ENCODE measurements around the gene CLMN.

The CLMN gene

DNA sequence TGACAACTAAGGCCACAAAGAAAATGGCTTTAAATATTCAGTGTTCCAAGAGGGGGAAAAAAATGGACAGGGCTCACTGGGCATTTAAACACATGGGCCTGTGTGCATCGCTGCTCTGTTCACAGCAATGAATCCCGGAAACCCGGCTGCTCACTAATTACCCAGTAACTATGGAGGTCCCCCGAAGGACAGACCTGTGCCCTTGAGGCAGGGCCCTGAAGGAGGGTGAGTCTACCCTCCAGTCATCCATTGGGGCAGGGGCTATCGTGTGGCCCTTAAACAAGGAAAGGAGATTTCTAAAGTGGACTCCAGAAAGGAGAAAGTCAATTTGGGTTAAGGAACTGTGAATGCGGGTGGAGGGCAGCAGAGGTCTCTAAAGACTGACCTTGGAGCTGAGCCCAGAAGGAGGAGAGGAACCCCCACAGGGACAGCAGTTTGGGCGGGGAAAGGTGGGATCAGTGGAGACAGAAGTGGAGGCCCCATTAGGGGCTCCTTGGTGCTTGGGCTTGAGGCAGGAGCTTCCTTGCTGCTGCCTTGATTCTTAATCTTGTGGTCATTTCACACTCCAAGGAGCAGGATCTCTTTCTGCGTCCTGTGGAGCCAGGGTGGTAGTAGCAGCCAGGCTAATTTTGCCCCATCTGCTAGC is 1.4 kb upstream of the CLMN start:
- DNase-seq, result no peak

DNA sequence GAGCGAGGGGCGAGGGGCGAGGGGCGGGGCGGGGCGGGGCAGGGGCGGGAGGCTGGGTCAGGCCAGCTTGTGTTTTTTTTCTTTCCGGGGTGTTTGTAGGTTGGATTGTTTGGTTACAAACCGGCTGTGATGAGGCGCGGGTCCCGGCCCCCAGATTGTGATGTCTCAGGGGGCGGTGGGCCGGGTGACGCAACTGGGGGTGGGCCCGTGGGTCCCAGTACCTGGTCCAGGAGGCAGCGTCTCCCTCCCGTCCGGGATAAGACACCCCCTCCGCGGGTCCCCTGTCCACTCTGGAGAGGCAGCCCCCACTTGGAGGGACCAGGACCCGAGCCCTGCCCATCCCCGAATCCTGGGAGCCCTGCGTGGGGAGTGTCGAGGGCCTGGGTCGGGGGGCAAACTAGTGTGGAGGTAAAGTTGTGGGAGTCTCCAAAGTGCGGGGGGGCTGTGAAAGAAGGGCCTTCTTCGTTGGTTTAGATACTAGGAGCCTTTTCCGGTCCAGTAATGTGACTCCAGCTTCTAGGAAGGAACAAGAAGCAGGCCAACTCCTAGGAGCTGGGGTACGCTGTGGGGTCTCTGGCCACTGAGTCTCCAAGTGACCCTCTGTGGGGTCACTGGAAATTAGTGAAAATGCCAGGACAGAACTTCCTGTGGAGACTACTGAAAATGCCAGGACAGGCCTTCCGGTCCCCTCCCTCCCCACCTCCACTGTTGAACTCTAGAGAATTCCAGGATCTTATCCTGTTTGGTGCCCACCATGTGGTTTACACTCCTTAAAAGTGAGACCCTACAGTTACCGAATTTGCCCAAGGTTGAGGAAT is 579 bp upstream of the CLMN start:
- no peak for DNase-seq

DNA sequence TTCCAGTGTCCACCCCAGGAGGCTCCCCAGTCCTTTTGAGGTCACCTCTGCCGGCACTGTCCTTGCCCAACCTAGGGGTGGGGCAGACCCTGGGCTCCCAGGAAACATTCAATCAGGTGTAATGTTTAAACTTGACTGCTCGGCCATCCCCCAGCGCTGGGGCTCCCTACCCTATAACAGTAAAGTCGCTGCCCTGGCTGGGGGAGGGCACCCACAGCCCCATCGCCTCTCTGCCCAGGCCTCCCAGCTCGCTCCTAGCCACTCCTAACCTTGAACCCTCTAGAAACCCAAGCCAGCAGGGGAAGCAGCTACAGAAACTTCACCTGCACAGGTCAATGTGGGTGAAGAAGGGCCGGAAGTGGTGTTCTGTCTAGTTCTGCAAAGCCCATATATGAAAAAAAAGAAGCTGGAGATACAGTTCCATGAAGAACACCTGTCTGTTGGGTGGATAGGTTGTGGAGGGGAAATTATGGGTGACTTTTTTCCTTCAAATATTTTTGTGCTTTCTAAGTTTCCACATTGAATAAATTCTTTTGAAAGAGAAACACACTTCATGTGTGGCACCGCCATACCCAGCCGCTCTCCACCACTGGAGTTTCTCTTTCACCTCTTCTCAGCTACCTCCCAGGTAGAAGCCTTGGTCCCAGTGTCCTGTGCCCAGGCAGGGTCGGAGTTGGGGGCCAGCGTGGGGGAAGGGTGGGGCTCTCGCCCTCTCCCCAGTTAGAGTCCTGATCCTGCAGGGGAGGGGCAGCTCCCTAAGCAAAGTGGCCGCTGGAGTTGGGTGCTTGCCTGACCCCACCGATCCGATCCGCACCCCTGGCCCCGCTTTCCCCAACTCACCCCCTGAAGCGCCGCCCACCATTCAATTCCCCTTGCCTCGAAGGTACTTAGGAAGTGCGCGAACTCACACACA is 1.1 kb downstream of the CLMN start:
- DNase-seq, result no peak

GRCh38 chr14:95317817-95318343 is 1.8 kb downstream of the CLMN start:
- DNase-seq, result no peak

- DNase-seq, result no peak
Measured at GRCh38 chr14:95316821-95317220, 2.9 kb downstream of the CLMN start.

DNA sequence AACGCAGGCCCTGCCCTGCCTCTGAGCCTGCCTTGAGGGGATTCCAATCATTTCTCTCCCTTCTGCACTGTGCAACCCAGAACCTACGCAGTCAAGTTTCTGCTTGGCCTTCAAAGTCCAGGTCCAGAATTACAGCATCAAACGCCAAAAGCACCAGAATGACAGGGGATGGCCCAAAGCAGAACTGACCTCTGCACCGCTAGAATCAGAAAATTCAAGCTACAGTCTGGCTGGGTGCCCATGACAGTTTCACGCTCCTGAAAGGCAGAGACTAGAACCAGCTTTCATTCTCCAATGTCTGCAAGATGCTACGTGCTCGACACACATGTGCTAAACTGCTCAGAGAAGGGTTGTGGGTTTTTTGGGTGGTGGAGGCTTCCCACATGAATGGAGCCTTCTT is 4.1 kb downstream of the CLMN start:
- no peak for DNase-seq

DNA sequence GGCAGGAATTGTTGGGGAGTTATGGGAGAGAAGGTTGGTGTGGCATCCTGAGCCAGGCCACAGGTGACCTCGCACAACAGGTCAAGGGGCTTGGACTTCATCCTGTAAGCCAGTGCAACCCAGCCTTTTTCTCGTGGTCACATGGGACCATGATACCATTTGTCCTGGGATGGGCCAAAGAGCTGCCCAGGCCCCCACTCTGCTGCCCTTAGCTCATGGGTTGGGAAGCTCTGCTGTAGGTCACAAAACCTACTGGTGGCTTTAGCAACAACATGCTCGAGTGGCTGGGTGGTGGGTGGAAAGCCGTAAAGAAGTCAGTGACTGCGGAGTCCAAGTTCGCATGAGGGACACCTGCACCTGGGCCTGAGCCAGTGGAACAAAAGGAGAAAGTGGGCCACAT is 4.6 kb downstream of the CLMN start:
- DNase-seq, result no peak

DNA sequence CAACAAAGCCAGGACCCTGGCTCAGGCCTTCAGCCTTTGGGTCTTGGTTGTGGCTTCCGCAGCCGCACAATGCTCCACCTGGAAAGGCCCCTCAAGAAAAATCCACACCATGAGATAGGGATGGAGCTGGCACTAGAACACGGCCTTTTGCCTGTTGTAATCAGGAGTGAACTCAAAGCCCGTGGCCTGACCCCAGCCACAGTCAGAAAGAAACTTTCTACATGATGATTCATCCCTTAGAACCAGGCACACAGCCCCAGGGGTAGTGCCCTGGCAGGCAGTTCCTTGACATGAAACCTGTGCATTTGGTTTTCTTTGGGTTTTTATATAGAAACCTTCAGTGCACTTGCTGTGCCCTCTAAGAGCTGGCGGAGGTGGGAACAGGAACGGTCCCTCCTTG is 5.1 kb downstream of the CLMN start:
- DNase-seq, result peak; percentile 20

DNA sequence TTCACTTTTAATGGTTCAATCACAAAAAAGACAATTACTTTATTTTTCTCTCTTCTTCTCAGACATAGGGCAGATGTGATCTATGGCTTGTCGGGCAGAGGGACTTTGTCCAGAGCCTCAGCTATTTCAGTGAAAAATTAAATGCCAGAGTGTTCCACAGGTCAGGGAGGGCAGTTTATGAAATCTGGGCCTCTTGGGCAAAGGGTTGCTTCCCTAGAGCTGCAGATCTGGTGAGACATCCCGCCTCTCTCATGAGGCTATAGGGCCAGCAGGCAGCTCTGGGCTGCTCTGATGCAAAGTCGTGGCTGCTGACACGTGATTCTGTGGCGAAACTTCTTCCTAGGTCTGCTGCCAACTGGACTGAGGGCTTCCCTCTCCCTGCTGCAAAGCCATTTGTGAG is 6.0 kb downstream of the CLMN start:
- peak; percentile 70 for DNase-seq

DNA sequence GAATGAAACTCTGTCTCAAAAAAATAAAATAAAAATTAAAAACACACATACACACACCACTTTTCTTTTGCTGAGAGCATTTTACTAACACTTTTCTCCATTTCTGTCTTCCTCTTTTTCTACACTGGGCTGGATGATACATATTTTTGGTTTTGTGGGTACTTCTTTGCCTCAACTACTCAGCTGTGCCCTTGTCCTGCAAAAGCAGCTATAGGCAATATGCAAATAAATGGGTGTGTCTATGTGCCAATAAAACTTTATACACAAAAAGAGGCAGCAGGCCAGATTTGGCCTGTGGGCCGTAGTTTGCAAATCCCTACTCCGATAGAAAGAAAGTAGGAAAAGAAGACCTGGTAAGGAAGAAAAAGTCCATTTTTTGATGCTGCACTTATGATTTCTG is 6.5 kb downstream of the CLMN start:
- DNase-seq, result no peak

GRCh38 chr14:95312311-95312710 is 7.4 kb downstream of the CLMN start:
- DNase-seq, result no peak

GRCh38 chr14:95311752-95312151 is 8.0 kb downstream of the CLMN start:
- peak; percentile 49 for DNase-seq

GRCh38 chr14:95310635-95311380 is 8.9 kb downstream of the CLMN start:
- DNase-seq, result no peak

GRCh38 chr14:95309261-95310051 is 10.3 kb downstream of the CLMN start:
- no peak for DNase-seq

- no peak for DNase-seq
Measured at GRCh38 chr14:95308073-95308472, 11.6 kb downstream of the CLMN start.

DNA sequence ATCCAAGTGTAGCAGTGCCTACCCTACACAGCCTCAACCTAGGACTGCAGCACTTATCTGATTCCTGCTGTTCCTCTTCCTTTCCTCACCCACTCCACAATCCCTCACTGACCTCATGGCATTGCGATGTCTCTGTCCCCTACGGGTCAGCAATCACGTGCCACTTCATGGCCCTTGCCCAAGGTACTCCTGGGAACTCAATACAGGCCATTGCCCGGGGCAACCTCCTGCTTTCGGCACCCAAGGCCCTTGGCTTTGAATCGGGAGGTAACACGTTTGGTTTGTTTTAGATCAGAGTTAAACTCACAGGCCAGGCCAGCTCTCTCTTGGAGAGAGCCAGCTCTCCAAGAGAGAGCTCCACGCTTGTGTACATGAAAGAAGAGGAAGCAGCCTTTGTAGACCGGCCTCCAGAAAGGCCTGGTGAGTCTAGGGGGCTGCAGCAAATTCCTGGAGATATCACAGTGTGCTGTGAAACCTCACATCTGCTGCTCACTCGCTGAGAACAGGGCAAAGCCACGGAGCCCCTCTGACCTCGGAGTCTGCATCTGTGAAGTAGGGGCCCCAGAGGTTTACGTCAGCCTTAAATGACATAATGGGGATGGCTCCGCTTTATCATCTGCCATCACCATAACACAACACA is 12.2 kb downstream of the CLMN start:
- DNase-seq, result no peak

DNA sequence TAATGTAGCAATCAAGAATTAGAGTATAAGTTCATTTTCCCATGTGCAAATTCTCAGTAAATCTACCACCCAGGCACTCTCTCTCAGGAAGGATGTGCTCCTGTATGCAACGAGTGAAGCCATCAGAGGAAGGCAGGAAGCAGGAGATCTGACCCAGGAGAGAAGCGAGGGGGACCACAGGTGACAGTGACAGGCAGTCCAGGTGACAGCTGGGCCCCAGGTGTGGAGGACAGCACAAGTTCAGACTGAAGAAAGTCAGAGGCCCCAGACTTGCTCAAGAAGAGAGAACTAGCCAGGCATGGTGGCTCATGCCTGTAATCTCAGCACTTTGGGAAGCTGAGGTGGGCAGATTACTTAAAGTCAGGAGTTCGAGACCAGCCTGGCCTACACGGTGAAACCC is 13.8 kb downstream of the CLMN start:
- no peak for DNase-seq

GRCh38 chr14:95305145-95305544 is 14.6 kb downstream of the CLMN start:
- DNase-seq, result no peak

DNA sequence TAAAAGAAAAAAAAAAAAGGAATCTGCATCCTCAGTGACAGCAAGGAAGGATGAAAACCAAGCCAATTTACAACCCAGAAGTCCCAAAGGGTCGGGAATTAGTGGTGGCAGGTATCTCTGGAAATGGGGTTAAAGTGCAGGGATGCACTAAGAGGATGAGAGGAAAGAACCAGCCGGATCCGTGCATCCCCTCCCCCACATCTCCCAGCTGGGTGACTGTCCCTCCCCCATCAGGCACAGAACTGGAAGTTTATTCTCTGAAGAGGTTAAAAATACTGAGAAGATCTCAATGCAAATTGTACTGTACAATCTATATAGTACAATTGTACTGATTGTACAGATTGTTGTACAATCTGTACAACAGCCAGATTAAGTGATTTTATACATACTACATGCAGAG is 15.4 kb downstream of the CLMN start:
- no peak for DNase-seq

DNA sequence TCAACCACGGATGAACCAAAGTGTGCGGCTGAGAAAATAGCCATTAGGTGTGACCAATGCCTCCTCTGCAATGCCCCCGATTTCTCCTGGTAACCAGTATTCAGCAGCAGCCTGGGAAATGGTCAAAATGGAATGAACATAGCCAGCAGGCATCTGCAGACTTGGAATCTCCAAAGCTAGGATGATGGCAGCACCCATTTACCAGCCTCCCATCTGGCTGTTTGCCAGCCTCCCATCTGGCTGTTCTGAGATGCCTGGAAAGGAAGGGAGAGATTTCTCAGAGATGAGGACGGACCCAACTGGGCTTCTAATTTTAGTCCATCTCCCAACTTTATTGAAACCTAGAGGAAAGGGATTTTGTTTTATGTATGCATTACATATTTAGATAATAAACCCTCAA is 16.2 kb downstream of the CLMN start:
- DNase-seq, result no peak

All from CD4-positive, alpha-beta T cell treated with Interferon gamma for 1 hour (primary cell).